Measurements from ENCODE around the gene KRTAP19-7.

KRTAP19-7 gene

DNA sequence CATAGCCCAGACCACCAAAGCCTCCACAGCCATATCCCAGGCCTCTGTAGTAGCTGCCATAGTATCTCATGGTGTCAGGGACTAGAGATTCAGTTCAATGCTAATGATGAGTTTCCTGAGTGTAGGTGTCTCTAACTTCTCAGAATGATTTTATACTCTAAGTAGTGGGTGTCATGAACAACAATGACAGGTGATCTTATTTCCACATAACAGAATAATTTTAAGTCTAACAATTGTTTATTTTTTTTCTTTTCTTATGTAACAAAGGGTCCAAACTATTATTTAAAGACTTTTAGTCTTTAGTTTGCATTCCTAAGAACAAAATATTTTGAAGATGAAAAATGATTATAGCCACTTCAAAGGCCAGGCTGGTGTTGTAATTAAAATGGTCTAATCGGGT, 19.4 kb downstream of the KRTAP19-7 start, which contains the start of gene KRTAP19-6:
TSS of gene KRTAP19-6 (minus strand) at position 101 of the 400 bp plus-strand sequence. CDS start at position 70, 31 bp downstream.
- no peaks in the 10 kb centered on the region for H3K4me1 Mint-ChIP-seq
- no peaks in the 10 kb centered on the region for H3K27me3 Mint-ChIP-seq
- H3K36me3 Mint-ChIP-seq, result no peaks in the 10 kb centered on the region
- H3K4me3 Mint-ChIP-seq, result no peak within 1 kb of the TSS
- H3K9me3 Mint-ChIP-seq, result peaks cover 5% of the 10 kb centered on the region
- H3K27ac Mint-ChIP-seq, result no peak within 1 kb of the TSS

DNA sequence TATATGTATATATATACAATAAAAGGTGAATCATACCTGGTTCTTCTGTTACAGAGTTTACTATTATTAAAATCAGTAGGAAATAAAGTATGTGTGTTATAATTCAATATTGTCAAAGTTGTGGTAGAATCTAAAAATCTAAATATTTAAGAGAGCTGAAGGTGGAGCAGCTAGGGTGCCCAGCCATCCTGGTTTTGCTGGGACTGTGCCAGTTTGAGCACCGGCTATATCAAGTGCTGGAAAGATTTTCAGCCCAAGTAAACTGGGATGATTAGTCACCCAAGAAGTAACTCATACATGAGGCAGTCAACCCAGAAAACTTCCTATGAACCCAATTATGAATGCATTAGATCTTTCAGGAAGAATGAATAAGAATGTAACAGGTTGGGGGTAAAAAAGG, 42.2 kb downstream of the KRTAP19-7 start:
- no peaks in the 10 kb centered on the region for H3K4me1 Mint-ChIP-seq
- peaks cover 3% of the 10 kb centered on the region for H3K27me3 Mint-ChIP-seq
- H3K27ac Mint-ChIP-seq, result no peak overlapping the region
- no peaks in the 10 kb centered on the region for H3K36me3 Mint-ChIP-seq
- peaks cover 6% of the 10 kb centered on the region for H3K9me3 Mint-ChIP-seq
- no peak overlapping the region for H3K4me3 Mint-ChIP-seq

DNA sequence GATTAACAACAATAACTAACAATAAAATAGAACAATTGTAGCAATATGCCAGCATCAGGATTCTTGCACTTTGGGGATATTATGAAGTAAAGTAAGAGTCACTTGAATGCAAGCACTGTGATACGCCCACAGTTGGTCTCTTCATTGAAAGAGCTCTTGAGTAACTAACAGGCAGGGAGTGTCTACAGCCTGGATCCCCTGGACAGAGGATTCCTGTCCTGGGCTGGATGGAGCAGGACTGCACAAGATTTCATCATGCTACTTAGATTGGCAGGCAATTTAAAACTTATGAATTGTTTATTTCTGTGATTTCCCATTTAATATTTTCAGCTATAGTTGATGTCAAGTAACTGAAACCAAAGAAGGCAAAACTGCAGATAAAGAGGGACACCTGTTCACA, 45.4 kb downstream of the KRTAP19-7 start:
- Mint-ChIP-seq H3K4me3 (no peak overlapping the region), H3K27me3 (peaks cover 3% of the 10 kb centered on the region), H3K36me3 (no peaks in the 10 kb centered on the region), H3K4me1 (no peaks in the 10 kb centered on the region), H3K27ac (no peak overlapping the region), H3K9me3 (peaks cover 6% of the 10 kb centered on the region)

Data from activated naive CD4-positive, alpha-beta T cell treated with anti-CD3 and anti-CD28 coated beads, Interleukin-2, amount 50 U/mL, for 24 hours (primary cell).